Lung (tissue), 12 donors: ENCODE measurements around the gene MCTP1. TPM values are rescaled to one million over a fixed set of nuclear protein-coding genes. Genes with fewer than 3 reads are reported as not detected.

Experiments
- ATAC-seq: fragments of 200-7000 bp; cut with Tn5 transposase; one replicate; pipeline ENCODE4 v1.9.1; 2020; ENCODE audit warnings: moderate number of reproducible peaks; ENCODE audit not compliant: insufficient read depth, low FRiP score
- DNase-seq, 3 donors: peaks; one replicate each; pipeline ENCODE4 v3.0.0-alpha.2; 2013 to 2017
- H3K27ac ChIP-seq, 2 donors: one replicate each; pipeline ENCODE4 v1.5.1; 2013; ENCODE audit warnings: mild to moderate bottlenecking in 2 of 2, moderate library complexity in 2 of 2, control low read depth in 1 of 2, inconsistent platforms in 1 of 2, low read depth in 1 of 2, low read length in 1 of 2
- H3K27me3 ChIP-seq, 3 donors: one replicate each; pipeline ENCODE4 v1.5.1; 2013; ENCODE audit warnings: low read length in 2 of 3; ENCODE audit not compliant: control insufficient read depth in 3 of 3, insufficient read depth in 3 of 3
- H3K36me3 ChIP-seq, 4 donors: one replicate each; pipeline ENCODE4 v1.5.1; 2013; ENCODE audit warnings: low read length in 4 of 4, mild to moderate bottlenecking in 1 of 4, moderate library complexity in 1 of 4; ENCODE audit not compliant: control insufficient read depth in 4 of 4, insufficient read depth in 4 of 4
- H3K4me1 ChIP-seq, 5 donors: one replicate each; pipeline ENCODE4 v1.5.1; 2013; ENCODE audit warnings: low read length in 5 of 5, mild to moderate bottlenecking in 2 of 5, moderate library complexity in 1 of 5; ENCODE audit not compliant: control insufficient read depth in 5 of 5, insufficient read depth in 5 of 5
- H3K4me3 ChIP-seq: one replicate; pipeline ENCODE4 v1.5.1; 2013; ENCODE audit warnings: mild to moderate bottlenecking, control low read depth, moderate library complexity
- H3K9ac ChIP-seq, 2 donors: one replicate each; pipeline ENCODE4 v1.5.1; 2013; ENCODE audit warnings: low read length in 2 of 2, control low read depth in 1 of 2; ENCODE audit not compliant: insufficient read depth in 1 of 2
- H3K9me3 ChIP-seq, 4 donors: one replicate each; pipeline ENCODE4 v1.5.1; 2013; ENCODE audit warnings: low read length in 3 of 4, mild to moderate bottlenecking in 1 of 4, moderate library complexity in 1 of 4; ENCODE audit not compliant: control insufficient read depth in 4 of 4, insufficient read depth in 3 of 4
- WGBS, 2 donors: extraction: QIAGEN DNeasy Blood & Tissue Kit; methylation state at CpG; one replicate each; pipeline ENCODE4 v1.1.7; 2013; 5-methylcytosine and 5-hydroxymethylcytosine counted together
- polyA plus RNA-seq, 2 donors: library from polyadenylated mRNA; stranded (reverse); fragments of 200-250 nt; gene quantifications; one replicate each; pipeline ENCODE4 v1.2.1, GENCODE V29; 2013
- total RNA-seq, 2 donors: library from RNA; depleted of rRNA in 1 of 2; stranded (reverse); fragments of >200 nt in 1 of 2; gene quantifications; one replicate each; pipeline ENCODE4 v1.2.1, GENCODE V29; 2014 to 2021
- TF ChIP-seq, protein P1 (sequence below): IDR thresholded peaks from 2 replicates; pipeline ENCODE4 v1.5.1; 2012; ENCODE audit warnings: mild to moderate bottlenecking; ENCODE audit errors: control extremely low read depth, extremely low read depth
- donor health status: control.
- donor health status: control.
- donor health status: Bipolar disorder and iron deficiency.
- donor health status: healthy.
- donor health status: DM: yes; HTN: yes; CAD: no.

The MCTP1 gene
- total and polyA plus RNA-seq, 4 donors = 5.8 to 34.8 (median 27.4) TPM

DNA sequence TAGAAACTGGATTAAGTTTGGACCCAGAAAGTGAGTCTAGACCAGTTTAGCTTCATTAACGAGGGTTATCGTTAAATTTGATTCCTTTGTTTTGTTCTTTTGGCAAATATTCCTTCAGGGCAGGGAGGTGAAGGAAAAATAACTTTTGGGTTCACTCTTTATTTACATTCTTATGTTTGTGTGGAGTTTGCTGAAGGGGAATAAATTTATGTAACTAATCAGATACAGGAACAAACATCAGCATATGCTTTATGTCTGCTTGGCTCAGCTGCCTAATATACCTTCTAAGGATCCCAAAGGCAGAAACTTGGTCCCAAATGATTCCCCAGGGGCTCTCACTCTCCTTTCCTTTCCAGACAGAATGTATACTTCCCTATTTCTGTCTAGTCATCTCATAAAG lies 132.4 kb downstream of the MCTP1 start:
- Histone ChIP-seq H3K4me3 (no peak overlapping the region), H3K27me3 (no peaks in the 10 kb centered on the region), H3K9ac (no peak overlapping the region), H3K27ac (no peak overlapping the region), H3K9me3 (peaks cover 0 to 2% (median 0%) of the 10 kb centered on the region in 4 donors), H3K36me3 (no peaks in the 10 kb centered on the region), H3K4me1 (peaks cover 0 to 24% (median 10%) of the 10 kb centered on the region in 5 donors)
- 53 to 77% methylated on average over 2 of the region's 2 CpGs for WGBS, 2 donors
- ATAC-seq = no peak
- peak in 1 of 3 donors; percentile 7 for DNase-seq
- TF ChIP-seq, protein P1, sequence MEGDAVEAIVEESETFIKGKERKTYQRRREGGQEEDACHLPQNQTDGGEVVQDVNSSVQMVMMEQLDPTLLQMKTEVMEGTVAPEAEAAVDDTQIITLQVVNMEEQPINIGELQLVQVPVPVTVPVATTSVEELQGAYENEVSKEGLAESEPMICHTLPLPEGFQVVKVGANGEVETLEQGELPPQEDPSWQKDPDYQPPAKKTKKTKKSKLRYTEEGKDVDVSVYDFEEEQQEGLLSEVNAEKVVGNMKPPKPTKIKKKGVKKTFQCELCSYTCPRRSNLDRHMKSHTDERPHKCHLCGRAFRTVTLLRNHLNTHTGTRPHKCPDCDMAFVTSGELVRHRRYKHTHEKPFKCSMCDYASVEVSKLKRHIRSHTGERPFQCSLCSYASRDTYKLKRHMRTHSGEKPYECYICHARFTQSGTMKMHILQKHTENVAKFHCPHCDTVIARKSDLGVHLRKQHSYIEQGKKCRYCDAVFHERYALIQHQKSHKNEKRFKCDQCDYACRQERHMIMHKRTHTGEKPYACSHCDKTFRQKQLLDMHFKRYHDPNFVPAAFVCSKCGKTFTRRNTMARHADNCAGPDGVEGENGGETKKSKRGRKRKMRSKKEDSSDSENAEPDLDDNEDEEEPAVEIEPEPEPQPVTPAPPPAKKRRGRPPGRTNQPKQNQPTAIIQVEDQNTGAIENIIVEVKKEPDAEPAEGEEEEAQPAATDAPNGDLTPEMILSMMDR = no peak

DNA sequence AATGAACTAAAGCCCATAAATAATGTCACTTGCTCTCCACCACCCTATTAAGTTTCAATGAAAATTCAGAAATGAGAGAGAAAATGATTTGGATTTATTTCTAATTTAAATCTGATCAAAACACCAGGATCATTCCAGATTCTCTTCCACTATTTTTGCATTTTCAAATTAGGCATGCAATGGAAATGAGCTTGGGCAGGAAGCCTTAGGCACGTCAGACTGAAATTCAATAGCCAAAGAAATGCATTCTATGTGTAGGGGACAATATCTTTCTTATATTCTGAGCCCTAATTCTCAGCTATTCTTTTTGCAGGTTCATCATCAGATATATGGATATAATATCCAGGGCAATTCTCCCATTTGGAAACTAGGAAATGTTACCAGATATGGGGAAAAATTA lies 132.8 kb downstream of the MCTP1 start:
- Histone ChIP-seq H3K4me1 (peaks cover 0 to 24% (median 10%) of the 10 kb centered on the region in 5 donors), H3K4me3 (no peak overlapping the region), H3K9ac (no peak overlapping the region), H3K27me3 (no peaks in the 10 kb centered on the region), H3K36me3 (no peaks in the 10 kb centered on the region), H3K9me3 (peaks cover 0 to 2% (median 0%) of the 10 kb centered on the region in 4 donors), H3K27ac (no peak overlapping the region)
- TF ChIP-seq, protein P1 = no peak
- no peak for DNase-seq
- WGBS, 2 donors = 62 to 81% methylated on average over 1 of the region's 1 CpG
- ATAC-seq = no peak

DNA sequence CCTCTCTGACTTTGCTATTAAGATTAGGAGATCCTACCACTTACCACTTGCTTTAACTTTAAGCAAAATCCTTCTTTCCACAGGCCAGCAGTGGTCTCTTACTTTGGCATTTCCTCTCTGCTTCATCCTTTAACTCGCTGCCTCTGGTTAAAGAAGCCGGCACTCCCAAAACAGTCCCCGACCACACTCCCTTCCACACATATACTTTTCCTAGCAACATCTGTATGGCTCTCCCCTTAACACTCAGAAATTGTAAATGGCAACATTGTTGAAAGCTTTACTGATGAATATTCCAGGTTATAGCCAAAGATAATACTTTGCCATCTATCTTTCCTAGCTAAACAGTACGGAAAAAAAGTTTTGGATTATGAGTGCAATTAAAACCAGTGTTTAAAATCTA lies 133.2 kb downstream of the MCTP1 start:
- ATAC-seq = no peak
- Histone ChIP-seq H3K27me3 (no peaks in the 10 kb centered on the region), H3K36me3 (no peaks in the 10 kb centered on the region), H3K9me3 (peaks cover 0 to 2% (median 0%) of the 10 kb centered on the region in 4 donors), H3K9ac (no peak overlapping the region), H3K4me1 (peaks cover 0 to 24% (median 10%) of the 10 kb centered on the region in 5 donors), H3K27ac (no peak overlapping the region), H3K4me3 (no peak overlapping the region)
- TF ChIP-seq, protein P1 = no peak
- DNase-seq = no peak
- 75 to 86% methylated on average over 4 of the region's 4 CpGs for WGBS, 2 donors

DNA sequence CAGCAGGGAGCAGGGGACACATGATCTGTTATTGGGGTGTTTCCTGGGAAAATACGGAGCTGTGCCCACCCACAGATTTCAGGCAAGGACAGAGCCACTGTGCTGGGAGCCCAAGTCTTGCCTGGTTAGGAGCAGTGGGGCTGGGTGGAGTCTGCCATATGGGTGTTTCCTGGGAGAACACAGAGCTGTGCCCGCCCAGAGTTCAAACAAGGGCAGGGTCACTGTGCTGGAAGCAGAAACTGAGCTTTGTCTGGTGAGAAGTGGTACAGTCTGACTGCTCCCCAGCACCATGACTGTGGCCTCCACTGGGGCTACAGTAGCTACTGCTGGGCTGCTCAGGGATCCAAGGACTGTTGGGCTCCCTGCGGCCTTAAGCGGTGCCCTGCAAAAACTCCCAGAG lies 135.5 kb downstream of the MCTP1 start:
- TF ChIP-seq, protein P1 = no peak
- Histone ChIP-seq H3K27ac (no peak overlapping the region), H3K4me1 (peaks cover 0 to 24% (median 10%) of the 10 kb centered on the region in 5 donors), H3K9me3 (peaks cover 0 to 2% (median 0%) of the 10 kb centered on the region in 4 donors), H3K4me3 (no peak overlapping the region), H3K9ac (no peak overlapping the region), H3K27me3 (no peaks in the 10 kb centered on the region), H3K36me3 (no peaks in the 10 kb centered on the region)
- DNase-seq (no peak), ATAC-seq (no peak)
- WGBS, 2 donors = 74 to 97% methylated on average over 4 of the region's 4 CpGs
